Kidney capillary endothelial cell (primary cell): ENCODE results near the gene LIN9.

Source experiments
- DNase-seq: peaks from one replicate; pipeline ENCODE4 v3.0.0-alpha.2; 2018; ENCODE audit warnings: low spot score

The LIN9 gene

DNA sequence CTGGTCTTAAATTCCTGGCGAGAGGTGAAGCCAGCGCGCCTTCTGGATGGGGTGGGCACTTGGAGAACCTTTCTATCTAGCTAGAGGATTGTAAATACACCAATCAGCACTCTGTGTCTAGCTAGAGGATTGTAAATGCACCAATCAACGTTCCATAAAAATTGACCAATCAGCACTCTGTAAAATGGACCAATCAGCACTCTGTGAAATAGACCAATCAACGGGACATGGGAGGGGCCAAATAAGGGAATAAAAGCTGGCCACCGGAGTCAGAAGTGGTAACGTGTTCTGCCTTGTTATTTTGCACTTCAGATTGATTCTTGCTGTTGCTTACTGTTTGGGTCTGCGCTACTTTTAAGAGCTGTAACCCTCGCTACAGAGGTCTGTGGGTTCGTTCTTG lies 12.0 kb upstream of the LIN9 start:
- no peak for DNase-seq

GRCh38 chr1:226318471-226318870 lies 9.5 kb upstream of the LIN9 start:
- DNase-seq: no peak

DNA sequence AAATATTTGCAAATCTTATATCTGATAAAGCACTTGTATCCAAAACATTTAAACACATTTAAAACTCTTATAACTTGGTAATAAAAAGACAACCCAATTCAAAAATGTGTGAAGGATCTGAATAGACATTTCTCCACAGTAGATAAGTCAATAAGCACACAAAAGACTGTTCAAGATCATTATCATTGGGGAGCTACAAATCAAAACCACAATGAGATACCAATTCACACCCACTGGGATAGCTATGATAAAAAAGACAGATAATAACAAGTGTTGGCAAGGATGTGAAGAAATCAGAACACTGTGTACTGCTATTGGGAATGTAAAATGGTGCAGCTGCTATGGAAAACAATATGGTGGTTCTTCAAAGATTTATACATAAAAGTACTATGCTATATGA lies 5.1 kb upstream of the LIN9 start:
- DNase-seq: no peak

GRCh38 chr1:226312065-226312464 lies 3.1 kb upstream of the LIN9 start:
- DNase-seq: no peak

DNA sequence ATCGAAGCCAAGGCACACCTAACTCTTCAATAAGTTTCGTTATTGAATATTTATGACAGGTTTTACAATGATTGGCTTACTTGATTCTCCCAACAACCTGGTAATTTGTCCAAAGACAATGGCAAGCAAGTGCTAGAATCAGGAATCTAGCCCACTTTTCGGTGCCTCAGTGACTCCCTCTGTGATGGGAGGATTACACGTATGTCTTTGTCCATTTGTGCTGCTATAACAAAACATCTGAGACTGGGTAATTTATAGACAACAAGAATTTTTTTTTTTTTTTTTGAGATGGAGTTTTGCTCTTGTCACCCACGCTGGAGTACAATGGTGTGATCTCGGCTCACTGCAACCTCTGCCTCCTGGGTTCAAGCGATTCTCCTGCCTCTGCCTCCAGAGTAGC lies 2.4 kb upstream of the LIN9 start:
- no peak for DNase-seq

DNA sequence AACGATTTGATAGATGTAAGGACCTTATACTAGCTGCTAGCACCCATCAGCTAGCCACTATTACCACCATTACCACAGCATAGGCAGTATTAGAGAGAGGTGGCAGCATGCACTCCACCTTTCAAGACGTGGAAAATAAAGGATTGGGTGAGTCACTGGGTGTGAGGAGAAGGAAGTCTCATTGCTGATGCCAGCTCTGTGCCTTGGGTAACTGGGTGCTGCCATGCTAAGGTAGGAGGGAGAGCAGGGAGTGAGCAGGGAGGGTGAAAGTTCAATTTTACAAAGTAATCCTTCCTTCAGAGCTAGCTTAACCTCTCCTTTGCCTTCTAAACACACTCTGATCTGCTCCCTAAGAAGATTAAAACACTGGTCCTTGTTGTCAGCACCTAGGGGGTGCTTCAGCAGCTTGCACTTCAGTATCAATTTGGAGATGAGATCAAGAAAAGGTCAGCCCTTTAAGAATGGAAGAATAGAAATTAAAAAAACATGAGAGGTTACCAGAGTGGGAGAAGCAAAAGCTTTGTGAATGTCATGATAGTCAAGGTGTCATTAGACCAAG lies 1.8 kb upstream of the LIN9 start:
- no peak for DNase-seq

DNA sequence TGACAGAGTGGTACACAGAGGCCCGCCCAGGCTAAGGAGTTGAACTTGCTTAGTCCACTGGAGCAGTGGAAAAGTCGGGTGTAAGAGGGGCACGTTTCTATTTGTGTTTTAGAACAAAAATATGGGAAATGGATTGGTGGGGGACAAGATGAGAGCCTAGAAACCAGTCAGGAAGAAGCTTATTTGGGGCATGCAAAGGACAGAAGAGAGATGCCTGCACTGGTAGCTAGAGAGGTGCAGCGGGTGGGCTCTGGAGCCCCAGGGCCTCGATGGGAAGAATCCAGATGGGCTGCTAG lies 1.2 kb upstream of the LIN9 start:
- DNase-seq: no peak

- peak; percentile 11 for DNase-seq
Measured at GRCh38 chr1:226309398-226310244, 657 bp upstream of the LIN9 start.

DNA sequence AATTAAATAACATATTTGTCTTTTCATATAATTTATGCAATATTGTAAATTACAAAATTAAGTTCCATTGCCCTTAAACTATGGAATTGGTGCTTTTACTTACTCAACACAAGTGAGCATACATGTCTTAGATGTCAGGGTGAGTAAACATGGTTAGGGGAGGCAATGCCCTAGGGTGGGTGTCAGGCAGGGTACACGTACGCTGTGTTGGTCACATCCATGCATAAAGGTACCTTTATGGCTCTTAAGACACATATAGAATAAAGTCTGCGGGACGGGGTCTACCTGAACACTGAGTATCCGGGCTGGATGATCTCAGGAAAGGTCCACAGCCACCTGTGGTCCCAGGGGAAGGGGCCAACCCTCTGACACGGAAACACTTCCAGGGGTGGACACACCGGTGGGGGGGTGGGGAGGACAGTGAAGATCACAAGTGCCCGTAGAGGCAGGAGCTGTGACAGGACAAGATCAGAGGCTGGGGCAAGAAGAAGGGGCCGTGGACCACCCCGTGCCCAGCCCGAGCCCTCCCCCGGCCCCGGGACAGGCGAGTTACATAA lies 720 bp downstream of the LIN9 start:
- DNase-seq: no peak

DNA sequence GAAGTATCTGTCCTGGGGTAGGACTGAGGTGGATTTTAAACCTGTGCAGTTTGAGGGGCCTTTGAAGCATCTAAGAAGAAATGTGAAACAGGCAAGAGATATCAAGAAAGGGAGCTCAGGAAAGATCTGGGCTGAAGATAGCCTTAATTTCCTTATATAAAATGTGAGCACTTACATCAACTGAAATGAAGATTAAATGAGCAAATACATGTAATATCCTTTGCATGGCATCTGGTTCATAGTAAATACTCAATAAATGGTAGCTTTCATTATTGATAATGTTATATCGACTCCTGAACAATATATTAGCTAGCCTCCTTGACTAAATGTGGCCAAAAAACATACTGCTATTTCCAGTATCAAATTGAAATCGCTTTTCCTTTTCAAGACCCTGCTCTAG lies 2.5 kb downstream of the LIN9 start:
- no peak for DNase-seq

DNA sequence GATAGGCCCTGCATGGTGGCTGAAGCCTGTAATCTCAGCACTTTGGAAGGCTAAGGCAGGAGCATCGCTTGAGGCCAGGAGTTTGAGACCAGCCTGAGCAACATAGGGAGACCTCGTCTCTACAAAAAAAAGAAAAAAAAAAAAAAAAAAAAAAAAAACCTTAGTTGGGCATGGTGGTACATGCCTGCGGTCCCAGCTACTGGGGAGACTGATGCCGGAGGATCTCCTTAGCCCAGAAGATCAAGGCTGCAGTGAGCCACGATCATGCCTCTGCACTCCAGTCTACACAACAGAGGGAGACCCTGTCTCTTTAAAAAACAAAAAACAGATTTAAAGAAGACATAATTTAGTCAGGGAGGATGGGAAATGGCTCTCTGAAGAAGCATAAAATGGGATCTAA lies 3.8 kb downstream of the LIN9 start:
- DNase-seq: no peak

- DNase-seq: no peak
Measured at GRCh38 chr1:226304291-226304955, 4.5 kb downstream of the LIN9 start.

GRCh38 chr1:226302731-226303130 lies 6.2 kb downstream of the LIN9 start:
- DNase-seq: no peak

- DNase-seq: no peak
Measured at GRCh38 chr1:226296911-226297310, 12.1 kb downstream of the LIN9 start.

DNA sequence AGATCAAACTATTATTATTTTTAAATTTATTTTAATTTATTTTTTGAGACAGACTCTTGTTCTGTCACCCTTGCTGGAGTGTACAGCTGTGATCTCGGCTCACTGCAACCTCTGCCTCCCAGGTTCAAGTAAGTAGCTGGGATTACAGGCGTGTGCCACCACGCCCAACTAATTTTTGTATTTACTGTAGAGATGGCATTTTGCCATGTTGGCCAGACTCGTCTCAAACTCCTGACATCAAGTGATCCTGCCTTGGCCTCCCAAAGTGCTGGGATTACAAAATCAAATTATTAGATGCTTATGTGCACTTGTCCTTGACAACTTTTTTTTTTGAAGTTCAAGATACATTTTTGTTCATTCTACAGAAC lies 15.4 kb downstream of the LIN9 start:
- no peak for DNase-seq

DNA sequence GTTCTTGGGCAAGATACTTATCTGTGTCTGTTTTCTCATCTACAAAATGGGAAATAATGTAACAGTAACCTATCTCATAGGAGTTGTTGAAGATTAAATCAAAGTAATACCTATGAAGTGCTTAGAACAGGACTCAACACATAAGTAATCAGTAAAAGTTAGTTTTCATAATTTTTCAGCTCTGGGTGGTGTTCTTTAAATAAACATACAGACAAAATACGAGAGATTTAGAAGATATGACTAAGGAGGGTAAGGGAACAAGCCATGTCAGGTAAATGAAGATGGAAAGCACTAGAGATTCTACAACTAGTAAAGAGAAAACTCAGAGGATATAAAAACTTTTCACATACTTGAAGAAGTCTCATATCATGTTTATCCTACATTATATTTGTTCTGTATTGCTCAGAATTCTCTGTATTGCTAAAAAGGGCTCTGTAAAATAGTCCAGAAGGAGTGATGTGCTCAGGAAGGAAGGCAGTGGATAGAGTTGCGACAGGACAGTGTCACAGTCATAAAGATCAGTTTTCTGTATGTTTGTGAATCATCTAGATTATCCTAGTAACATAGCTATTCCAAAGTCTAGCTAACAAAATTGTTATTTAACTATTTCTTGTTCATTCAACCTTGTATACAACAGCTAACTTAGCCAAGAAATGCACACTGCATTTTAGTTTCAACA lies 16.0 kb downstream of the LIN9 start:
- no peak for DNase-seq

DNA sequence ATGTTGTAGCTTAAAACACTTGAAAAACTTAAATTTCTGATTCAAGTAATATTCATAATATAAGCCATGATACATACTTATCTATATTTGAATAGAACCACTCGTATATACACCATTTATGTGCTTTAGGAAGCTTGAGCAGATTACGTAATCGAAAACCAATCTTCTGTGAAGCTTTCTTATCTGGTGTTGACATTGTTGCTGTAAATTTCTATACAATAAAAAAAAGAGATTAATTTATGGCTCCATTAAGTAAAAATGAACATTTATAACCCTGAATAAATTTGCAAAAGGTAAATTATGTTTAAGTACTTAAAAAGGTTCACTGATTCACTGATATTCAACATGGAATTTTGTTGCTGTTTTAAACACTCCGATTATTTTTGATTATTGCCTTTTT lies 21.4 kb downstream of the LIN9 start:
- DNase-seq: no peak

DNA sequence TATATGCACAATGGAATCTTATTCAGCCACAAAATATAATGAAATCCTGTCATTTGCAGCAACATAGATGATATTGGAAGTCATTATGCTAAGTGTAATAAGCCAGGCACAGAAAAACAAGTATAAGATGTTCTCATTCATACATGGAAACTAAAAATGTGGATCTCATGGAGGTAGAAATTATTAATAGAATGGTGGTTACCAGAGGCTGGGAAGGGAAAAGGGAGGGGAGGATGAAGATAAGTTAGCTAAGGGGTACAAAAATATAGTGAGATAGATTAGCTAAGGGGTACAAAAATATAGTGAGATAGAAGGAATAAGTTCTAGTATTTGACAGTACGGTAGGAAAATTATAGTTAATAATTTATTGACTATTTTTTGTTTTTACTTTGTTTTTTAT lies 27.9 kb downstream of the LIN9 start:
- DNase-seq: no peak

GRCh38 chr1:226279498-226279897 lies 29.5 kb downstream of the LIN9 start:
- no peak for DNase-seq

GRCh38 chr1:226277897-226278296 lies 31.1 kb downstream of the LIN9 start:
- no peak for DNase-seq

DNA sequence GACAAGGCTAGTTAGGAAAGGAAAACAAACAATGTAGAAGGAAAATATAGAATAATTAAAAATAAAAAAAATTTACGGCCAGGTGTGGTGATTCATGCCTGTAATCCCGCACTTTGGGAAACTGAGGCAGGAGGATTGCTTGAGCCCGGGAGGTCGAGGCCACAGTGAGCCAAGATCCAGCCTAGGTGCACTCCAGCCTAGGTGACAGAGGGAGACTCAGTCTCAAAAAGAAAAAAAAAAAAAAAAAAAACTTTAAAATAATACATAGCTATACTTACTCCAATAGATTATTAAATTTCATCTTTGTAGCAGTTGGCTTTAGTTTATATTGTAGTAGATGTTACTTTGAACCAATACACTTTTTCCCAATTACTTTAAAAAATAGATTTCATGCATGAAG lies 32.0 kb downstream of the LIN9 start:
- no peak for DNase-seq

- no peak for DNase-seq
Measured at GRCh38 chr1:226276077-226276682, 32.8 kb downstream of the LIN9 start.
